Esophagus (tissue), 2 donors: ENCODE measurements around the gene SAMD13. TPM values are rescaled to one million over a fixed set of nuclear protein-coding genes. Genes with fewer than 3 reads are reported as not detected.

Experiments
- H3K27ac ChIP-seq, 2 donors: one replicate each; pipeline ENCODE4 v1.5.1; 2013; ENCODE audit warnings: low read depth in 2 of 2, mild to moderate bottlenecking in 2 of 2, inconsistent platforms in 1 of 2, low read length in 1 of 2, moderate library complexity in 1 of 2
- H3K27me3 ChIP-seq, 2 donors: one replicate each; pipeline ENCODE4 v1.6.1; 2013; ENCODE audit warnings: low read length in 2 of 2, control low read depth in 1 of 2, mild to moderate bottlenecking in 1 of 2; ENCODE audit not compliant: insufficient read depth in 2 of 2, control insufficient read depth in 1 of 2
- H3K36me3 ChIP-seq, 2 donors: one replicate each; pipeline ENCODE4 v1.6.1; 2013; ENCODE audit warnings: low read length in 1 of 2; ENCODE audit not compliant: control insufficient read depth in 2 of 2, insufficient read depth in 2 of 2
- H3K4me1 ChIP-seq, 2 donors: one replicate each; pipeline ENCODE4 v1.6.1; 2013; ENCODE audit warnings: low read length in 1 of 2; ENCODE audit not compliant: control insufficient read depth in 2 of 2, insufficient read depth in 2 of 2
- H3K4me3 ChIP-seq, 2 donors: one replicate each; pipeline ENCODE4 v1.5.1; 2013; ENCODE audit warnings: low read length in 2 of 2, mild to moderate bottlenecking in 2 of 2, low read depth in 1 of 2, moderate library complexity in 1 of 2
- H3K9me3 ChIP-seq, 2 donors: one replicate each; pipeline ENCODE4 v1.6.1; 2013; ENCODE audit warnings: mild to moderate bottlenecking in 2 of 2, low read depth in 1 of 2, low read length in 1 of 2, moderate library complexity in 1 of 2; ENCODE audit not compliant: control insufficient read depth in 2 of 2, insufficient read depth in 1 of 2
- WGBS, 2 donors: extraction: QIAGEN DNeasy Blood & Tissue Kit; methylation state at CpG; one replicate each; pipeline ENCODE4 v1.1.7; 2013; 5-methylcytosine and 5-hydroxymethylcytosine counted together
- polyA plus RNA-seq, 2 donors: library from polyadenylated mRNA; stranded (reverse); fragments of 200-250 nt; gene quantifications; one replicate each; pipeline ENCODE4 v1.2.3, GENCODE V29; 2013
- donor health status: healthy with polysubstance abuse.
- donor health status: Bipolar disorder and iron deficiency.

SAMD13 gene, protein sequence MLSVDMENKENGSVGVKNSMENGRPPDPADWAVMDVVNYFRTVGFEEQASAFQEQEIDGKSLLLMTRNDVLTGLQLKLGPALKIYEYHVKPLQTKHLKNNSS
- under 1 TPM; 0.45 to 0.59 TPM for polyA plus RNA-seq

DNA sequence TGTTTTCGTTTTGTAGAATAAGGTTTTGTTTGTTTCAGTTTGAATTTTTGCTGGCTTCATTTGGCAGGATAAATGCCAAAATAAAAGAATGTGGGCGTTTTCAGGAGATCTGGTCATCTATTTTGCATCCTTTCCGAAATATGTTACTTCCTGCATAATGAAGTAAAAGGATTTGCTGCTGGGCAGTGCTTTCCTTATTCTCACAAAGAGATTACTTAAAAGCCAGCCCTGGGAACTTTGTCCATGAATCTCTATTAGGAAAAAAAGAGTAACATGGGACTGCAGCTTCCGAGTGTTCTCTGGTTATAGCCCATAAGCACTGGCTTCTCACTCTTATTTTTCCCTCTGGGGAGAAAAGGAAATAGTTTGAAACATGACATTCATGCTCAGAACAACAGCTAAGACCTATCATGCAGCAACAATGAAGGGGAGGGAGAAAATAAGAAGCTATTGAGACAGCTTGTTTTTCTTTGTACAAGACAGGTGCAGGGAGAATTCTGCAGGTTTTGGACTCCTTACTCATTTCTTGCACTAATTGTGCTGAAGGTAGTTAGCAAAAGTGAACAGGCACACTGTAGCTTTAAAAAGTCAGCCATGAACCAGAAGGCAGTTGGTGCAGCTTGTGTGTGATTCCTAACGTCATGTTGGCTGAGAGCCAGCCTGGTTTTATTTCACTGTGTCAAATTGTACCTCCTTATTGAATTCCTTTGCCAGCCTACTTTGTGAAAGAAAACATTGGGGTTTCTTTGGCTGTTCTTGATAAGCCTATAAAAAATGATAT lies at the start of gene SAMD13:
Gene SAMD13, plus strand, starts transcription at position 705 of the 781 bp plus-strand sequence. CDS start 1,527 bp downstream, outside the sequence.
- peak within 1 kb of the TSS in 1 of 2 donors; percentile 45 for H3K4me3 ChIP-seq
- H3K36me3 ChIP-seq = no peaks in the 10 kb centered on the region
- no peaks in the 10 kb centered on the region for H3K9me3 ChIP-seq
- H3K4me1 ChIP-seq = no peaks in the 10 kb centered on the region
- WGBS, 2 donors = 16 to 18% methylated on average over 5 of the region's 5 CpGs
- peak within 1 kb of the TSS in 1 of 2 donors; percentile 70 for H3K27ac ChIP-seq
- no peaks in the 10 kb centered on the region for H3K27me3 ChIP-seq

- Histone ChIP-seq H3K36me3 (no peaks in the 10 kb centered on the region), H3K4me1 (no peaks in the 10 kb centered on the region), H3K27me3 (no peaks in the 10 kb centered on the region), H3K27ac (no peak overlapping the region), H3K9me3 (no peaks in the 10 kb centered on the region), H3K4me3 (no peak overlapping the region)
- WGBS, 2 donors = 79 to 91% methylated on average over 2 of the region's 2 CpGs
These were observed 48.5 kb upstream of the SAMD13 start for GRCh38 chr1:84253036-84253435.

DNA sequence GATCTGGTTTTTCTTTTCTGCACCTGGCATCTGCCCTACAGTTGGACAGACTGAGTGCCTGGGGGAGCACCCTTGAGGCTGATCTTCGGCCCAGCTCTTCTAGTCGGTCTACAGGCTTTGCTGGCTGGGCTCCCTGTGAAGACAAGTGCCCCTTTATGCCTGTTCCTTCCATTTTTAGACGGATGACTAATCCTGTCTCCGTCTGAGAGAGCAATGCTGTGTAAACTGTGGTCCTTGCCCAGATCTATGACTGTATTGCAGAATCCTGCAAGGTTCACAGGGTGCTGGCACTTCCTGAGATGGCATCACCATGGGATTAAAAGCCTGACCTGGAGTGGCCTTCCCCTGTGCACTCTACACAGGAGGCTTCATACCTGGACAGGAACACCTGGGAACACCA lies 47.6 kb upstream of the SAMD13 start:
- no peaks in the 10 kb centered on the region for H3K4me1 ChIP-seq
- H3K4me3 ChIP-seq = no peak overlapping the region
- 31% methylated on average over 4 of the region's 4 CpGs for WGBS, 2 donors
- H3K27me3 ChIP-seq = no peaks in the 10 kb centered on the region
- no peaks in the 10 kb centered on the region for H3K36me3 ChIP-seq
- H3K27ac ChIP-seq = peak overlapping the region in 1 of 2 donors; percentile 46
- H3K9me3 ChIP-seq = no peaks in the 10 kb centered on the region

DNA sequence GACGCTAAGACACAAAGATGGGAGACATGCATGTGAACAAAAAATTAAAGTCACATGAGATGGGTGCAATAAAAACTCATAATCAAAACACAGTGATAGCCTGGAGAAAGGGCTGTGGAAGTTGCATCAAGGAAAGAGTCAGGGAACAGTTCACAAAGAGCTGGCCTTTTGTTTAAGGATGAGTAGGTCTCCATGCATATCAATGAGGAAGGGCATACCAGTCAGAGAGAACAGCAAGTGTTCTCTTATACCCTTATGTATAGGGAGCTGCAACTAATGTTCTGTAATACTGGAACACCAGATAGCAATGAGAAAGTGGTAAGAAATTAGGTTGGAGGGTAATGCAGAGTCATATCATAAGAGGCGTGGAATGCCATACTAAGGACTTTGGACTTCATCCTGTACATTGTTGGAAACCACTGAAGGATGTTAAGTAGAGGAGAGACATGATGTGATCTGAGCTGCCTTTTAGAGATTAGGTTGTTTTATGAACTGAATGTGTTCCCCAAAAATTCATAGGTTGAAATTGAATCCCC lies 46.7 kb upstream of the SAMD13 start:
- WGBS, 2 donors = 91 to 96% methylated on average over 2 of the region's 2 CpGs
- Histone ChIP-seq H3K4me1 (no peaks in the 10 kb centered on the region), H3K27ac (no peak overlapping the region)

DNA sequence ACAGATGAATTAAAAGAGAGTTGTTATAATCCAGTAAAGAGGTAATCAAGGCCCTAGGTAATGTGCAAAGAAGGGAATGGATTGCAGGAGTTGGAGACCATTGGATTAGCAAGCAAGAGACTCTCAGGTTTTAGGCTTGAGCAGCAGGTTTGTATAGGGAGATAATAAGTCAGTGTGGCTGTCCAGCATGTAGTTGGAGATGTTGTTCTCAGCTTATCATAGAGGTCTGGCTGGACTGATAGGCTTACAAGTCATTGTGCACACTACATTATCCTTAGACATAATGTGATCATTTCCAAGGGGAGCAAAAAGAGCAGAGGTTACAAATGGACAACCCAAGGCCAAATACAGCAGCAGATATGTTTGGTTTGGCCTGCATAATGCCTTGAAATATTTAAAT lies 45.9 kb upstream of the SAMD13 start:
- Histone ChIP-seq H3K27me3 (no peaks in the 10 kb centered on the region), H3K9me3 (no peaks in the 10 kb centered on the region), H3K27ac (no peak overlapping the region), H3K4me1 (no peaks in the 10 kb centered on the region), H3K4me3 (no peak overlapping the region), H3K36me3 (no peaks in the 10 kb centered on the region)

More for the DNA sequence above, 46.7 kb upstream of the SAMD13 start:
- Histone ChIP-seq H3K9me3 (no peaks in the 10 kb centered on the region), H3K27me3 (no peaks in the 10 kb centered on the region), H3K36me3 (no peaks in the 10 kb centered on the region), H3K4me3 (no peak overlapping the region)

DNA sequence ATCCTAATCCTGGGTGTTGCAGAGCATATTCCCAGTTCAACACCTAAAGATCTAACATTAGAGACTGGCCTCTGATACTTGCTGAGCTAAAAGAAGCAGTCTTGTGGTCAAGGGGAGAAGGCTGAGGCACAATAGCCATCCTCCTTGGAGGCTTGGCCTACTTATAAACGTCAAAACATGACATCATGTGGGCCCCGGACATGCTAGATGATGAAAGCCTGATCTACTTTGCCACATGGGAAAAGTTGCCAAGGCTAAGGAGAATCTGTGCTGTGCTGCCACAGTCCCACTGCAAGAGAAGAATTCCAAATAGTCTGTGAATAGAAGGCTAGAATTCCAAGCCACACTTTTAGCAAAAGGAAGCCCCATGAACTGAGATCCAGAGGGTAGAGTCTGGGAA lies 43.9 kb upstream of the SAMD13 start:
- 69 to 72% methylated on average over 2 of the region's 2 CpGs for WGBS, 2 donors
- Histone ChIP-seq H3K36me3 (no peaks in the 10 kb centered on the region), H3K27ac (no peak overlapping the region), H3K4me1 (no peaks in the 10 kb centered on the region), H3K27me3 (no peaks in the 10 kb centered on the region), H3K9me3 (no peaks in the 10 kb centered on the region), H3K4me3 (no peak overlapping the region)

DNA sequence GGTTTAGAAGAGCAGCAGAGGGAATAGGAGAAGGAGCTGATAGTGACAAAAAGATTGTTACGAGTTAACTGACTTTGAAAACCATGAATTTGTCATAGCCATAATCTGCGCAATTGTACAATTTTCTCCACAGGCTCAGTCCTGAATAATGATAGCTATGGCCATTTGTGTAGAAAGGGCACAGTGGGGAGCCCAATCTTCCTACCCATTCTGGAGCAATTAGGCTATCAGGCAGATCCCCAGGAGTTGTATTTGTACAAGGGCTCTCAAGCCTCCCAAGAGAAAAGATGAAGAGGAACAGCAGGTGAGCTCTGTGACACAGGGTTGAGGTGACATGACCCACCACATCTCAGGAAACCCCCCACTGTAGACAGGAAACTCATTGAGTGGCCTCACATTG lies 42.1 kb upstream of the SAMD13 start:
- Histone ChIP-seq H3K4me3 (no peak overlapping the region), H3K27me3 (no peaks in the 10 kb centered on the region), H3K27ac (no peak overlapping the region), H3K36me3 (no peaks in the 10 kb centered on the region), H3K9me3 (no peaks in the 10 kb centered on the region), H3K4me1 (no peaks in the 10 kb centered on the region)
- whole genome bisulfite sequencing, 2 donors = 93 to 95% methylated on average over 2 of the region's 2 CpGs

DNA sequence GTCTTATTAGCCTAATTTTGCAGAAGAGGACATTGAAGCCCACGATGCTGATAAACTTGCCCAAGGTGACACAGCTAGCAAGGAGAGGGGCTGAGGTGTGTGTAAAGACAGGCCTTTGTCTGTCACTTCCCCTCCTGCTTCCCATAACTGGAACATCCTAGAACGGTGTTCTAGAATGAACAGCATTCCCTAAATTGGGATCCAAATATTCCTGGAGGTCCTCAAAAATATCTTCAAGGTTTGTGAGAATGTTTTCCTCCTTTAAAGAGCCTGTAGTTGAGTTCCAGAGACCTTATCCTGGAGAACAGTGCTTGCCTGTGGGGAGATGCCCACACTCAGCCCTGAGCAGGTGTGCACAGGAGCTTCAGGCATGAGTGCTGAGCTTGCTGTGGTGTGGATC lies 41.5 kb upstream of the SAMD13 start:
- no peaks in the 10 kb centered on the region for H3K4me1 ChIP-seq
- no peaks in the 10 kb centered on the region for H3K27me3 ChIP-seq
- H3K36me3 ChIP-seq = no peaks in the 10 kb centered on the region
- WGBS, 2 donors = 88 to 93% methylated on average over 2 of the region's 2 CpGs
- H3K4me3 ChIP-seq = no peak overlapping the region
- no peak overlapping the region for H3K27ac ChIP-seq
- no peaks in the 10 kb centered on the region for H3K9me3 ChIP-seq

- H3K27ac ChIP-seq = no peak overlapping the region
- H3K27me3 ChIP-seq = no peaks in the 10 kb centered on the region
- H3K4me3 ChIP-seq = no peak overlapping the region
- H3K36me3 ChIP-seq = no peaks in the 10 kb centered on the region
- 36 to 40% methylated on average over 3 of the region's 3 CpGs for WGBS, 2 donors
- no peaks in the 10 kb centered on the region for H3K4me1 ChIP-seq
- H3K9me3 ChIP-seq = no peaks in the 10 kb centered on the region
These were observed 40.5 kb upstream of the SAMD13 start for GRCh38 chr1:84260852-84261518.
